Measurements from ENCODE around the gene PARD3B.

The PARD3B gene

GRCh38 chr2:205133544-205133943 is 588.3 kb downstream of the PARD3B start:
- no peak for DNase-seq (ENCODE audit: low read depth)

GRCh38 chr2:205138735-205139134 is 593.5 kb downstream of the PARD3B start:
- no peak for DNase-seq (ENCODE audit: low read depth)

- DNase-seq (ENCODE audit: low read depth) = no peak
These were observed 594.7 kb downstream of the PARD3B start for GRCh38 chr2:205139822-205140463.

- DNase-seq (ENCODE audit: low read depth) = no peak
These were observed 596.1 kb downstream of the PARD3B start for GRCh38 chr2:205141381-205141780.

- DNase-seq (ENCODE audit: low read depth) = no peak
These were observed 600.6 kb downstream of the PARD3B start for GRCh38 chr2:205145888-205146287.

GRCh38 chr2:205148755-205149154 is 603.5 kb downstream of the PARD3B start:
- no peak for DNase-seq (ENCODE audit: low read depth)

GRCh38 chr2:205156457-205156856 is 611.2 kb downstream of the PARD3B start:
- no peak for DNase-seq (ENCODE audit: low read depth)

GRCh38 chr2:205158404-205158803 is 613.1 kb downstream of the PARD3B start:
- DNase-seq (ENCODE audit: low read depth) = no peak

- no peak for DNase-seq (ENCODE audit: low read depth)
These were observed 616.0 kb downstream of the PARD3B start for GRCh38 chr2:205161156-205161839.

- no peak for DNase-seq (ENCODE audit: low read depth)
These were observed 621.5 kb downstream of the PARD3B start for GRCh38 chr2:205166745-205167144.

GRCh38 chr2:205169012-205169411 is 623.7 kb downstream of the PARD3B start:
- no peak for DNase-seq (ENCODE audit: low read depth)

GRCh38 chr2:205169464-205169863 is 624.2 kb downstream of the PARD3B start:
- DNase-seq (ENCODE audit: low read depth) = no peak

GRCh38 chr2:205170399-205170798 is 625.1 kb downstream of the PARD3B start:
- no peak for DNase-seq (ENCODE audit: low read depth)

- DNase-seq (ENCODE audit: low read depth) = no peak
These were observed 626.1 kb downstream of the PARD3B start for GRCh38 chr2:205171261-205171940.

GRCh38 chr2:205175831-205176230 is 630.6 kb downstream of the PARD3B start:
- DNase-seq (ENCODE audit: low read depth) = no peak

- no peak for DNase-seq (ENCODE audit: low read depth)
These were observed 631.3 kb downstream of the PARD3B start for GRCh38 chr2:205176546-205176945.

- DNase-seq (ENCODE audit: low read depth) = no peak
These were observed 632.3 kb downstream of the PARD3B start for GRCh38 chr2:205177546-205177945.

- no peak for DNase-seq (ENCODE audit: low read depth)
These were observed 635.5 kb downstream of the PARD3B start for GRCh38 chr2:205180730-205181129.

- DNase-seq (ENCODE audit: low read depth) = no peak
These were observed 642.5 kb downstream of the PARD3B start for GRCh38 chr2:205187731-205188130.

- peak; percentile 26 for DNase-seq (ENCODE audit: low read depth)
These were observed 643.2 kb downstream of the PARD3B start for GRCh38 chr2:205188239-205189138.

GRCh38 chr2:205189301-205189700 is 644.0 kb downstream of the PARD3B start:
- DNase-seq (ENCODE audit: low read depth) = no peak

- DNase-seq (ENCODE audit: low read depth) = no peak
These were observed 645.3 kb downstream of the PARD3B start for GRCh38 chr2:205190528-205190927.

Measured in non-pigmented ciliary epithelial cell (primary cell).